OCI-LY3 (cell line): ENCODE data around the gene FCGR2B.
A peak's percentile ranks its signal among the peaks of the same experiment; 100 is the strongest.

Experiments used
- H2AFZ ChIP-seq: fragments of 200-600, 300-600 bp; shearing (Covaris generic); 2 replicates; pipeline ENCODE4 v1.6.0; 2014; ENCODE audit warnings: antibody characterized with exemption, low read depth, low read length
- H3K27ac ChIP-seq: fragments of 200-600, 300-600 bp; sonication (generic); 2 replicates; pipeline ENCODE4 v1.5.1; 2014; ENCODE audit warnings: mild to moderate bottlenecking, low read length, moderate library complexity, mixed read lengths
- H3K27me3 ChIP-seq: fragments of 200-600, 300-600 bp; sonication (generic); 2 replicates; pipeline ENCODE4 v1.6.1; 2014; ENCODE audit warnings: low read depth, low read length, mixed read lengths
- H3K36me3 ChIP-seq: fragments of 200-600, 300-600 bp; sonication (generic); replicated peaks from 2 replicates; pipeline ENCODE3; 2014; ENCODE audit warnings: low read depth, low read length, mixed read lengths
- H3K4me1 ChIP-seq: fragments of 300-600, 200-600 bp; sonication (generic); 2 replicates; pipeline ENCODE4 v1.6.1; 2014; ENCODE audit warnings: low read length, mixed read lengths
- H3K4me2 ChIP-seq: fragments of 200-600, 300-600 bp; sonication (generic); 2 replicates; pipeline ENCODE4 v1.6.1; 2014; ENCODE audit warnings: low read length, mixed read lengths
- H3K4me3 ChIP-seq: fragments of 300-600, 200-600 bp; sonication (generic); 2 replicates; pipeline ENCODE4 v1.5.1; 2014; ENCODE audit warnings: antibody characterized with exemption, mild to moderate bottlenecking, low read length, moderate library complexity
- H3K79me2 ChIP-seq: fragments of 300-600, 200-600 bp; shearing (Covaris generic); 2 replicates; pipeline ENCODE4 v1.6.1; 2014; ENCODE audit warnings: mild to moderate bottlenecking, low read length, mixed read lengths
- H3K9ac ChIP-seq: fragments of 300-600, 200-600 bp; shearing (Covaris generic); 2 replicates; pipeline ENCODE4 v1.6.0; 2014; ENCODE audit warnings: mild to moderate bottlenecking, low read length, moderate library complexity
- H3K9me3 ChIP-seq: fragments of 200-600, 300-600 bp; shearing (Covaris generic); 2 replicates; pipeline ENCODE4 v1.6.1; 2014; ENCODE audit warnings: low read length, mixed read lengths; ENCODE audit not compliant: insufficient read depth
- H4K20me1 ChIP-seq: fragments of 200-600, 300-600 bp; sonication (generic); 2 replicates; pipeline ENCODE4 v1.6.1; 2016; ENCODE audit warnings: low read length, mixed read lengths; ENCODE audit not compliant: insufficient read depth
- EZH2phosphoT487 ChIP-seq: fragments of 200-600 bp; shearing (Covaris generic); IDR thresholded peaks from 2 replicates; pipeline ENCODE4 v1.6.1; 2018; ENCODE audit warnings: antibody characterized with exemption, mixed run types, low read depth
- TF ChIP-seq, protein P1 (sequence below): fragments of 200-600, 300-600 bp; sonication (generic); IDR thresholded peaks from 2 replicates; pipeline ENCODE4 v1.5.1; 2014; ENCODE audit warnings: antibody characterized with exemption, low read length, low read depth

The FCGR2B gene

GRCh38 chr1:161727256-161727924 is 64.4 kb downstream of the FCGR2B start:
- peak overlapping the region; percentile 39 for H2AFZ ChIP-seq
- no peak for TF ChIP-seq EZH2phosphoT487
- TF ChIP-seq, protein P1, sequence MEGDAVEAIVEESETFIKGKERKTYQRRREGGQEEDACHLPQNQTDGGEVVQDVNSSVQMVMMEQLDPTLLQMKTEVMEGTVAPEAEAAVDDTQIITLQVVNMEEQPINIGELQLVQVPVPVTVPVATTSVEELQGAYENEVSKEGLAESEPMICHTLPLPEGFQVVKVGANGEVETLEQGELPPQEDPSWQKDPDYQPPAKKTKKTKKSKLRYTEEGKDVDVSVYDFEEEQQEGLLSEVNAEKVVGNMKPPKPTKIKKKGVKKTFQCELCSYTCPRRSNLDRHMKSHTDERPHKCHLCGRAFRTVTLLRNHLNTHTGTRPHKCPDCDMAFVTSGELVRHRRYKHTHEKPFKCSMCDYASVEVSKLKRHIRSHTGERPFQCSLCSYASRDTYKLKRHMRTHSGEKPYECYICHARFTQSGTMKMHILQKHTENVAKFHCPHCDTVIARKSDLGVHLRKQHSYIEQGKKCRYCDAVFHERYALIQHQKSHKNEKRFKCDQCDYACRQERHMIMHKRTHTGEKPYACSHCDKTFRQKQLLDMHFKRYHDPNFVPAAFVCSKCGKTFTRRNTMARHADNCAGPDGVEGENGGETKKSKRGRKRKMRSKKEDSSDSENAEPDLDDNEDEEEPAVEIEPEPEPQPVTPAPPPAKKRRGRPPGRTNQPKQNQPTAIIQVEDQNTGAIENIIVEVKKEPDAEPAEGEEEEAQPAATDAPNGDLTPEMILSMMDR = no peak
- H3K9ac ChIP-seq = peak overlapping the region; percentile 73
- peak overlapping the region; percentile 76 for H3K4me3 ChIP-seq
- H4K20me1 ChIP-seq = no peaks in the 10 kb centered on the region
- peak overlapping the region; percentile 43 for H3K27ac ChIP-seq
- H3K4me2 ChIP-seq = peak overlapping the region; percentile 83
- H3K9me3 ChIP-seq = no peaks in the 10 kb centered on the region
- no peaks in the 10 kb centered on the region; the same call in 1 of the 2 replicates for H3K79me2 ChIP-seq
- no peaks in the 10 kb centered on the region for H3K27me3 ChIP-seq
- peaks cover 43% of the 10 kb centered on the region for H3K4me1 ChIP-seq
- H3K36me3 ChIP-seq = no peaks in the 10 kb centered on the region
